HG02610 (cell line): ENCODE measurements around the gene LYL1.

ENCODE experiments used
- ATAC-seq: cut with Tn5 transposase; IDR thresholded peaks from one replicate; pipeline ENCODE4 v1.9.1; 2021; ENCODE audit warnings: mild to moderate bottlenecking, moderate library complexity; ENCODE audit not compliant: unreplicated experiment

LYL1 gene

DNA sequence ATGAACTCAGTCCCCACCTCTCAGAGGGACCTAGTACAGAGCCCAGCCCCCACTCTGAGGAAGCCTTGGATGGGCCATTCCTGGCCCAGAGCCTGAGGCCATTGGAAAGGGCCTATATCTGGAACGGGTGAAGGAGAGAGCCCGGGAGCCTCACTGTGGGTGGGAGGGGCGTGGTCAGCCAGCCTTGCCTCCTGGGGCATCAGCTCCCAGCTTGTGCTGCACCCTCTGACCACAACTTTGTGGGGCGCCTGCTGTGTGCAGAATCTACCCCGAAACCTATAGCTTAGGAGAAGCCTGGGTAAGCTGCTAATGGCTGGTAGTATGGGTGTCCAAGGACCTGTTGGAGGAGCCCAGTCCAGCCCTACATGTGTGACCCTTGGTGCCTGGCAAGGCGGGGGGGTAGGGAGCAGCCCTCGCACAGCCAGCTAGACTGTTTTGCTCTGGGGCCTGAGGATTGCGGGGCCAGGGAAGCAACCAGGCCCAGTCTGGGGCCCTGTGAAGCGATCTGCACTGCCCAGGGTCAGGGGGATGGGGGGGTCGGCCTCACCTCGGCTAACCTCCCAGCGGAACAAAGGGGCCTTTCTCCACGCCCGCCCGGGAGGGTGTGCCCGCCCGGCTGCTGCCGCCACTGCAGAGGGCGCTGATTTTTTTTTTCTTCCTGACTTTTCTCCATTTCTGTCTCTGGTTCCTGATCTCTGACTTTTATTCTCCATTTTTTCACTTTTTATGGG is 42.3 kb downstream of the LYL1 start:
- no peak for ATAC-seq

GRCh38 chr19:13058951-13059660 is 43.6 kb downstream of the LYL1 start:
- ATAC-seq: no peak

DNA sequence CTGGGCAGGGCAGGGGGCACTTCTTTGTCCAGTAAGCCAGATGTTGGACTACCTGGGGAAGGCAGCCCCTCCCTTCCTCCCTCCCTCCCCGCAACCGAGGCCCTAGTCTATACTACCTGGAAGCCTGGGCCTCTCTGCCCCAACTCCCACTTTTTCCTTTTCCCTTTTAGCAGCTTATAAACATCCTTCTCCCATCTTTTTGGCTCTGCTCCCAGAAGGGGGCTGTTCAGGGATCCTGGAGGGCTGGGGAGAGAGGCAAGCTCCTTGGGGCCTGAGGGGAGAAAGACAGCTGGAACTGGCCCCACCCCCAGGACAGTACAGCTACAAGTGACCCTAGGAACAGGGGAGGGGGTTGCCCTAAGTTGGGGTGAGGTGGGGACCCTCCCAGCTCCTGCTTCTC is 44.9 kb downstream of the LYL1 start:
- no peak for ATAC-seq

DNA sequence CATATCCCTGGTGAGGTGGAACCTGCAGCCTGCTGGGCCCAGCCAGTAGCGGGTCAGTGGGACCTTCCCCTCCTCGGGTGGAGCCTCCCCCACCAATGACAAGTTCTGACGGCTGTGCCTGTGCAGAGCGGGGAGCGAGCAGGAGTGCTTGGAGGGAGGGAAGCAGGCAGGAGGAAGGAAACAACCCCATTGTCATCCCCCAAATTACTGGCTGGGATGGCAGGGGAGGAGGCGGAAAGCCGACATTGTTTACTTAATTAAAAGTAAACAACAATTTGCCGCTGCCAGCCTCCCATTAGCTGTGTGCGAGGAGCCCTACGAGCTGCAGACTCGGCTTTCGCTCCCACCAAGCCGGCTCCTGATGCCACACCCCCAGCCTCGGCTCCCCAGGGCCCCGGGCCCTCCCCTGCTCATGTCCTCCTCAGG is 45.5 kb downstream of the LYL1 start:
- no peak for ATAC-seq

- ATAC-seq: no peak
Measured at GRCh38 chr19:13056052-13056660, 46.5 kb downstream of the LYL1 start.

DNA sequence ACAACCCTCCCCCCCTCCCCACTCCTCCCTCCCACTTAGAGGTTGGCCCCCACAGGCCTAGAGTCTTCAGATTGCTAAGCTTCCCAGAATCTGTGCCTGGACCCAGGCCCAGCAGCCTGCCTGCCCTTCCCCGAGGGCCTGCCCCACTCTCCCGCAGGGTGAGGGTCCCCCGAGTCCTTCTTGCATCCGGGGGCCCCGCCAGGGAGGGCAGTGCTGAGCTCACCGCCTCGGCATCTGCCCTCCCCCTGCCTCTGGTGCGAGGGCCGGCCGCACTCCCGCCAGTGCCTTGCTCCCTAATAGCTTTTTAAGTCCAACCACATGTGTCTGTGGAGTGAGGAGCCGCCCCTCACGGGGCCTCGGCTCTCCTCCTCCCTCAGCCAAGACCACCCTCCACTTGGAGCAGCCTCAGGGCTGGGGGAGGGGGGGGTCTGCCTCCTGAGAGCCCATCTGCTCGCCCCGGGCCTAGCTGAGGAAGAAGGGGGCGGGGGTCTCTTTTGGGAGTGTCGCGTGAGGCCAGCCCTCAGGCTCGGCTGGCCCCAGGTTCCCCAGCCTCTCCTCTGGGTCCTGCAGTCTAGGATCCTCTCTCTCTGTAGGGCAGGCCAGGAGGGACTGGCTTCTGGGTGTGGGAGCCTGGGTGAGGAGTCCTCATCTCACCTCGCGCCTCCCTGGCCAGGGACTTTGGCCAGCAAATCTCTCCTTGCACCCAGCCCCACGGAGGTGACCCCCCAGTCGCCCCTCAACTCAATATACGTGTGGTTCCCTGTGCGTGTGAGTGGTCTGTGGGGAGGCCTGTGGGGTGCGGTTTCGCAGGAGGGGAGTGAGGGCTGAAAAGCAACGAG is 47.2 kb downstream of the LYL1 start:
- ATAC-seq: no peak

DNA sequence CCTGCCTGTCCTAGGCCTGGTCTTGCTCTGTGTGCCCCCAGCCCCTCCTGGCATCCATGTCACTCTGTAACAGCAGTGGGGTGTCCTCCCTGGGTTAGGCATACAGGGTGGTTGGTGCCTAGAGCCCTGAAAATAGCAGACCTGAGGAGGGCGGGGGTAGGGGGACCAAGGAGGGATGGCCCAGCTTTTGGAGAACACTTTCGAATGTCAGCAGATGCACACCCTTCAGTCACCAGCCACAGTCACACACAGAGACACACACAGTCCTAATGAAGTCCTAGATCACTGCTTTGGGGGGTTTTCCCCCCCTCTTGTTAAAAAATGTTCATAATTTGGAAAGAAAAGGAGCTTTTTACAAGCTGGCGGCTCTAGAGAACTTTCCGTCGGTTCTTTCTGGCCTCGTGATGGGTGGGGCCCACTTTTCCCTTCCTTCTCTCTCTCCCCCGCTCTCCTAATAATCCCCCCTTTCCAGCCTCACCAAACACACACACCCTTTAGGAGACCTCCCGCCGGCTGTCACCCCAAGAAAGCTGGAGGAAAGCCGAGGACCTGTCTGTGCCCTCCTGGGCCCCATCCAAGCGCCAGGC is 47.9 kb downstream of the LYL1 start:
- ATAC-seq: no peak

DNA sequence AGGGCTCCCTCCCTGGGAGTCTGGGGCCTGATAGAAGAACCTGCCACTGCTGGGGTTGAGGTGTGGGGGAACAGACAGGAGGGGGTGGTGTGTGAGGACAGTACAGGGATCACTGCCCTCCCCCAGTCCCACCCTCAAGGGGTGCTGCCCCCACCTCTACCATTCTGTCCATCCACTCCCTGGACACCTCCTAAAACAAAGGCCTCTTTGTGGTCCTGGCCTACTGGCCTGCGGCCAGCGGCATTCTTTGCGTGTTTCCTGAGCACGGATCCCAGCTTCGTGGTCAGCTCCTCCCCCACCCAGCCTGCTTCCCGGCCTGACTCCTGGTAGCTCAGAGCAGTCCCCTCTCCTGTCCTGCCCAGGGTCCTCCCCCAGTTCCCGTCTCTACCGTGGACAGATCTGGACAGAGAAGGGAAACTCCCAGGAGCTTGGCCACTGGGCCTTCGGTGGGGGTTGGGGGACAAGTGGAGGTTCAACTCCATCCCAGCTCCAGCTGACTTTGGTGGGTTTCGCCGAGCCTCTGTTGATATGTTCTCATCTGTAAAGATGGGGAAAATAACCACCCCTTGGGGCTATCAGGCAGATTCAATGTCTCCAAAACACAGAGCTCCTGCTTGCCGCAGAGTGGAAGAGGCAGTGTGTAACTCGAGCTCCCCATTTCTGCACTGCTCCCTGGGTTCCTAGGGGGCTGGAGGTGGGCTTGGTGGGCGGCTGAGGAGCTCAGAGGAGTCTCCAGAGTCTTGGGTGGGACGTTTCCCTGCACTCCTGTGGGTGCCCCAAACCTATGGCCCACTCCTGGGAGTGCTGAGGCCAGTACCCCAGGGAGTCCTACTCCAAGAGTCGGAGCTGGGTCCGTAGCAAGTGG is 48.7 kb downstream of the LYL1 start:
- no peak for ATAC-seq

GRCh38 chr19:13053238-13053637 is 49.4 kb downstream of the LYL1 start:
- no peak for ATAC-seq

- no peak for ATAC-seq
Measured at GRCh38 chr19:13052447-13053175, 50.0 kb downstream of the LYL1 start.

DNA sequence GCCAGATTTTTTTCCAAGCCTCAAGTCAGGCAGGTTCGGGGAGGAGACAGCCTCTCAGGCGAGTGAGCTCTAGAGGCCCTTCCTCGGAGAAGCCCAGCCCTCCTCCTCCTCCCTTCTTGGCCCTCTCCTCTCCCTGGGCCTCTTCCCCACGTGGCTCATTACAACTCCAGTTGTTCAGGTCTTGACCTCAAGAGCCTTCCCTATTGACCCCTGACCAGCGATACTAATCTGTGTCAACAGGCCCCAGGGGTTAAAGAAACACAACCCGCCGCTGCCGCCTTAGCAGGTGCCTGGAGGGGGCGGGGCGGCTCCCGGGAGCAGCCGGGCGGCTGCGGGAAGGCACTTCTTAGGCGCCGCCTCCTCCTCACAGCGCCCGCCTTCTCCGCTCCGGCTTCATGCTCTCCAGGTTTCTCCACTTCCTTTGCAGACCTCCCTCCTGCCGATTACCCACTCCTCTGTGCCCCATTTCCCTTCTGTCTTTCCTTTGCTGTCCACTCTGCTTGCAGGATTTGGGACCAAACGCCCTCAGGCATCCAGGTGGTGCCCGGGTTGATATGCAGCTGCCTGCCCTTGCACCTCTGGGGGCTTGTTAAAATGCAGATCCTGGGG is 51.0 kb downstream of the LYL1 start:
- ATAC-seq: no peak

DNA sequence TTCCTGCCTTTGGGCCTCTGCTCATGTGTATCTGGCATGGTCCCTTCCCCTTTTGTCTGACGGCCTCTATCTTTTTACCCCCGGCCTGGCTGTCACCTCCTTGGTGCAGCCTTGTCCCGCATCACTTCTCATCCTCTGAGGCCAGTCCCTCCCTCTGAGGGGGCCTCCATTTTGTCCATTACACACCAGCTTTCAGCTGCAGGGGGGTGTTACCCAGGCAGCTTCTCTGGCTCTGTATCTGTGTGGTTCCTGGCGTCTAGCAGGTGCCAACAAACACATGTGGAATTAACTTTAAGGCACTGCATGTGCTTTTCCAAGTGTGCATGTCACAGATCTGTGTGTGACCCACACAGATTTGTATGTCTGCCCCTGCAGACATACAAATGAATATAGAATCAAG is 52.4 kb downstream of the LYL1 start:
- no peak for ATAC-seq
